H54 (cell line): Measurements from ENCODE around the gene MORN1.

ENCODE experiments used
- DNase-seq: peaks from one replicate; pipeline ENCODE4 v3.0.0; 2011; ENCODE audit warnings: low spot score, mixed read lengths; ENCODE audit not compliant: insufficient read length
- FAIRE-seq: peaks from 3 replicates; lab custom pipeline; 2011; peaks lifted over from hg19 to GRCh38; lab: Jason Lieb, UNC
- POLR2A ChIP-seq: IDR thresholded peaks from 2 replicates; pipeline ENCODE4 v1.6.1; 2011; ENCODE audit warnings: low read depth, mild to moderate bottlenecking, low read length

Gene MORN1

DNA sequence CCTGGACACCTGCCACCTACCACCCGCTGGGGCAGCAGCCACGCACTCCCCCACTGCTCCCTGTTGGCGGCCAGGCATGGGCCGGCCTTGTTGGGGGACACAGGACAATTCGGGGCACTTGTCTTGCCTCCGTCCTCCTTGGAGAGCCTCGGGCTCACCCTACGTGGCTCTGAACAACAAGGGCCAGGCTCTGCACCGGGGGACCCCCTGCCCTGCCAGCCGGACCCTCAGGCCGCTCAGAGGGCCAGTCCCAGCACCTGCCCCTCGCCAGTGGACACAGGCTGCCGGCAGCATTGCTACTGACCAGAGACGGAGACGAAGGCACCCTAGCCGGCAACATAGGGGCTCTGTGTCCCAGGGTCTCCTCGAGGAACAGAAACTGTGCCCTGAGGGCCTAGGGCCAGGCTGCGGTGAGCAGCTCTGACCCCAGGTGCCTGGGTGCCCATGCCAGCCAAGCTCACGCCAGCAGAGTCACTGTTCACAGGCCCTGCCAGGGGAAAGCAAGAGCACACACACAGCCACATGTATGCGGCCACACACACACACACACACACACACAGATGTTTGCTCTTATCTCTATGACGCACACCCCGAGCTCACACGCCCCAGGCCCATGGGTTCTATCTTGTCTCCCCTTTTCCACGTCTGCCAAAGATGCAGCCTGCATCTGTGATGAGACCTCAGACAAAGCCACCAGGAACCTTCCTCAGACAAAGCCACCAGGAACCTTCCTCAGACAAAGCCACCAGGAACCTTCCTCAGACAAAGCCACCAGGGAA lies 45.9 kb downstream of the MORN1 start:
- no peak for DNase-seq
- no peak for FAIRE-seq
- TF ChIP-seq POLR2A, result no peak

DNA sequence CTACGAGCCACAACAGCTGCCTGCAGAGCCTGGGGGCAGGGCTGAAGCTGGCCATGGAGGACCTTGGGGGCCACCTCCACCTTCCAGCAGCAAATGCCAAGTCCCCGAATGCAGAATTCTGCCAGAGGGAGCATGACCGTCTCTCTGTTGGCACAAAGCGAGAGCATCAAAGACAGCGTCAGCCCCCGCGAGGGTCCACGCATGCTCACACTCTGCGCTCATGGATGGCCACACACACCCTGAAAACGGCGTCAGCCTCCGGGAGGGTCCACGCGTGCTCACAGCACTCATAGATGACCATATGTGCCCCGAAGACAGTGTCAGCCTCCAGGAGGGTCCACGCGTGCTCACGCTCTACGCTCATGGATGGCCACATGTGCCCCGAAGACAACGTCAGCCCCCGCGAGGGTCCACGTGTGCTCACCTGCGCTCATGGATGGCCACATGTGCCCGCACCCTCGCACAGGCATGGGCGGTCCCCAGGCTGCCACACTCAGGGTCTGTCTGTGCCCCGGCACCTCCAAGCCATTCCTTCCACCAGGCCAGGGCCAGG lies 46.5 kb downstream of the MORN1 start:
- no peak for TF ChIP-seq POLR2A
- no peak for FAIRE-seq

DNA sequence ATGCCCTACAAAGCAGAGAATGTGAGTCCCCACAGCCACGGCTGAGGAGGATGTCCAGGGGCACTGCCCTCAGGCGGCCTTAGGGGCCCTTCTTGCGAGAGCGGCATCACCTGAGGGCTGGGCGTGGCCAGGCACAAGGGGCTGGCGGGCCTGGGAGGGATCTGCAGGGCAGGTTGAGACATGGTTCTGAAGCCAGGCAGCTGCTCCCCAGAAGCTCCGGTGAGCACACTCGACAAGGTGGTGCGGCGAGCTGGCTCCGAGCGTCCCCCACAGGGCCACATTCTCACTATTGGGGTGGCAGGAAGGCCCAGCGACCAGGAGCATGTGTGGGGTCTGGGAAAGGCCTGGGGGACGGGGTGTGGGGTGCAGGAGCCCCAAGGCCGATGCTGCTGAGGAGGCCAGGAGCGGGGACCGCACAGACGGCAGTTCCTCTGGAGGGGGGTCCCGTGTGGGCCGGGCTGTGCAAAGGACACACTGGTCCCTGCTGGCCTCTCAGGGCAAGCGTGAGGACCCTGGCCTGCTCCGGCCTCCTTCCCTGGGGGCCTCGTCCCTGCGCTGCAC lies 47.2 kb downstream of the MORN1 start:
- TF ChIP-seq POLR2A, result no peak
- DNase-seq, result no peak
- no peak for FAIRE-seq

More for the DNA sequence above, 46.5 kb downstream of the MORN1 start:
- DNase-seq, result no peak

DNA sequence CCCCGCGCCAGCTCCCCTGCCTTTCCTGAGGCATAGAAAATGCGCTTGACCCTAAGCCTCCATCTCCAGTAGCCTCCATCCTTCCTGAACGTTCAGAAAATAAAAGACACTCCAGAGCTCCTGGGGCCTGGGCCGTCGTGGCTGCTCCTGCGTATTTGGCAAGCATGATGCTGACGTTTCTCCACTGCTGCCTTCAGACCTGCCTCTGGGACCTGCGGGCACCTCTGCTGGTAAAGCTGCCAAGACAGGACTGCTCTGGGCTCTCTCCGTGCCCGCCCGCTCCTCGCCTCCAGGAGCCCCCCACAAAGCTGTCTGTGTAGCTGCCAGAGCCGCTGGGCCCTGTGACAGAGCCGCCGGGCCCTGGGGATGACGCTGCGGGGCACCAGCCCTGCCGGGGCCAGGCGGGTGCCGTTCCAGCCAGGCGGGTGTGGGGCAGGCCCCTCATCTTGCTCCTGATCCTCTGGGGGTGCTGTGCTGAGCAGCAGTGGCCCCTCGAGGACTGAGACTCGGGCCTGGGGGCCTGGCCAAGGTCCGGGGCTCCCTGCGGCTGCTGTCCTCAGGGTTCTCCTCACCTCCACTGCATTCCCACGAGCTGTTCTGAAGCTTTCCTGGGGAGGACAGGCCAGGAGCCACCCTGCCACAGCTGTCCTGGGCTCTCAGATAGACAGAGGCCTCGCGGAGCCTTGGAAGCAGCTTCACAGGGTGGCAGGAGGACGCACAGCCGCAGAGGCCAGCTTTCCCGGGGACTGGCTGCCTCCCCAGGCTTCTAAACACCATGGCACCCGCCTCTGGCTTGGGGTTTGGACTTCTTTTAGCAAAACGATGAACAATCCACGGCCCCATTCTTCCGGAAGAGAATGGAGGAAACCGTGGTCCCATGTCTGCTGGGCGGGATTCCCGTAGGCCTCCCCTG lies 48.1 kb downstream of the MORN1 start:
- TF ChIP-seq POLR2A, result no peak
- DNase-seq (no peak), FAIRE-seq (no peak)

DNA sequence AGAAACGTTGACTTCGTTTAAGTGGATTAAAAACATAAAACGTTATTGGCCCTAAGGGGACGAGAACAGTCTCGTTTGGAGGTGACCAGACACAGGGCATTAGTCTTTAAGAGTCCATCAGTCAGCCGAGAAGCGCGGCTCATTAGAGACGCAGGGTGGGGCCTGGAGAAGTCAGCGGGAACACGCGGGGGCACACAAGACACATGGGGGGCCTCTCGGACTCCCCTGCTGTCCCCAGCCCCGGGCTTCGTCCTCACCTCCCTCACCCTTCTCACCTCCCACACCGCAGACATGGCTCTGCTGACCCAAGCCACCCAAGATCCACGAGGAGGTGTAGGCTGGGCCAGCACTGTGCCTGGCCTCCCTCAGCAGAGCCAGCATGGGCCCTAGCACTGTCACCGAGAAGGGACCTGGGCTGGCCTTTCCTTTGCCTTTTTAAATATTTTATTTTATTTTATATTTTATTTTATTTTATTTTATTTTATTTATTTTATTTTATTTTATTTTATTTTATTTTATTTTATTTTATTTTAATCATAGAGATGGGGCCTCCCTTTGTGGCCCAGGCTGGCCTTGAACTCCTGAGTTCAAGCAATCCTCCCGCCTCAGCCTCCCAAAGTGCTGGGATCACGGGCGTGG lies 48.9 kb downstream of the MORN1 start:
- DNase-seq (no peak), FAIRE-seq (no peak)
- no peak for TF ChIP-seq POLR2A

DNA sequence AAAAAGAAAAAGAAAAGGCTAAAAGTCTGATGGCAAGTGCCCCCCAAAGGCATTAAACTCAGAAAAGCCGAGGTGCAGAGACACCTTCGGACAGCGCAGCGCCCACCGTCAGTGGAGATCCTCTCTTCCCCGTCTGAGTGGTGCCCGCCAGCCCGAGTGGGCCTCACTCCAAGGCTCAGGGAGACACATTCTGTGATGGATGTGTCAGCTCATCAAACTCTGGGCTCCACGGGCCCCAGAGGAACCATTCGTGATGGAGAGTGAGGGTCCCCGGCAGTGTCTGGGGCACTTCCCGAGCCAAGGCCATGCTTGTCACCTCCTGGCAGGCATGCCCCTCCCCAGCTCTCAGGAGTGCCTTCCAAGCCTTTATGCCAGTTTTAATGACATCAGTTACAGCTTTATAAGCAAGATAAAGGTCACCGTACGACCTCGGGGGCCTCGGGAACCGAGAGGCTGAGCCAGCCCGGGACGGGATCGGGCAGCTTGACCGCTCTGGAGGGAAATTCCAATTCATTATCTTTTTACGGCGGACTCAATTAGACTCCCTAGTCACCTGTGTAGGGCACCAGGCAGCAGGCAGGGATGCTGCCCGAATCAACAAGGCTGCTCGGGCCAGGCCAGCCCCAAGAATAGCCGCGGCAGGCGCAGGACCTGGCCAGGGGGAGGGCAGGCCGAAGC lies 49.5 kb downstream of the MORN1 start:
- FAIRE-seq (no peak), DNase-seq (no peak)
- TF ChIP-seq POLR2A, result no peak

DNA sequence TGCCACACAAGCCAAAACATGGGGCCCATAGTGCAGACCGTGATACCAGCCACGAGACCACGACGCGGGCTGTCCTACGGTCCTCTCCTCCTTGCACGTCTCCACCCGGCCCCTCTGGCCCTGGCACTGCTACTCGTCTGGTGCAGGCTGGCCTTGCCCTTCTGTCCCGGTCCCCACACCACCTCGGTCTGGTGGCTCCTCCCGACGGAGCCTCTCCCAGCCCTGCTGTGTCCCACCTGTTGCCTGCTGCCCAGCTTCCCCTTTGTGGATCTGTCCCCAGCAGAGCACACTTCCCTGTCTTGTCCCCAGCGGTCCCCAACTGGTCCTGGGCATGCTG lies 50.5 kb downstream of the MORN1 start:
- DNase-seq, result no peak
- TF ChIP-seq POLR2A, result no peak
- no peak for FAIRE-seq

DNA sequence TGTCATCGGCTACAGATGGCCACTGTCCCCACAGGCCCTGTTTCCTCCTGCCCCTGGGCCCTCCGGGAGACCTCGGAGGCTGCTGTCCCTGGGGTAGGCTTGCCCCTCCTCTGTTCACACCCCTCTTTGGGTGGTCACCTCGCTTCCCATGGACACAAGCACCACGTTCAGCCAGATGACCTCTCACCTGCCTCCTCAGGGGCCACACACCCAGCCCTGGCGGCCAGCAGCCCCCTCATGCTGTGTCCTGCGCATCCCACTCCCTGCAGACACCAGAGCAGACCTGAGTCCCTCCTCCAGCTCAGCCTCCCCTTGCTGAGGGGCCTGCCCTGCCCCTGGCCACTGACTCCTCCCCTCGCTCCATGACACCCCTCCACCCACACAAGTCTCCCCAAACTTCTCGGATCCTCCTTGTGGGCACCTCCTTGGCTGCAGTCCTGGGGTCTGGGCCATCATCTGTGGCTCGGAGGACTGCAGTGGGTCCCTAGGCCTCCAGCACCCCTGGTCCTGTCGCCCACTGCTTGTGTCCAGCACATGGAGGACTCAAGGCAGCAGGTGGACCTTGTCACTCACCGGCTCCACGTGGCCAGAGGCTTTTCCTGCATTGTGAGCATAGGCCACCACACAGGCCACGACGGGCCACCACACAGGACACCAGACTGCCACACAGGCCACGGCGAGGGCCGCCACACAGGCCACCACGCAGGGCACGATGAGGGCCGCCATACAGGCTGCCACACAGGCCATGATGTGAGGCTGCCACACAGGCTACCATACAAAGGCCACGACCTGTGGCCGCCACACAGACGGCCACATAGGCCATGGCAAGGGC lies 51.1 kb downstream of the MORN1 start:
- no peak for DNase-seq
- FAIRE-seq, result no peak
- TF ChIP-seq POLR2A, result no peak

DNA sequence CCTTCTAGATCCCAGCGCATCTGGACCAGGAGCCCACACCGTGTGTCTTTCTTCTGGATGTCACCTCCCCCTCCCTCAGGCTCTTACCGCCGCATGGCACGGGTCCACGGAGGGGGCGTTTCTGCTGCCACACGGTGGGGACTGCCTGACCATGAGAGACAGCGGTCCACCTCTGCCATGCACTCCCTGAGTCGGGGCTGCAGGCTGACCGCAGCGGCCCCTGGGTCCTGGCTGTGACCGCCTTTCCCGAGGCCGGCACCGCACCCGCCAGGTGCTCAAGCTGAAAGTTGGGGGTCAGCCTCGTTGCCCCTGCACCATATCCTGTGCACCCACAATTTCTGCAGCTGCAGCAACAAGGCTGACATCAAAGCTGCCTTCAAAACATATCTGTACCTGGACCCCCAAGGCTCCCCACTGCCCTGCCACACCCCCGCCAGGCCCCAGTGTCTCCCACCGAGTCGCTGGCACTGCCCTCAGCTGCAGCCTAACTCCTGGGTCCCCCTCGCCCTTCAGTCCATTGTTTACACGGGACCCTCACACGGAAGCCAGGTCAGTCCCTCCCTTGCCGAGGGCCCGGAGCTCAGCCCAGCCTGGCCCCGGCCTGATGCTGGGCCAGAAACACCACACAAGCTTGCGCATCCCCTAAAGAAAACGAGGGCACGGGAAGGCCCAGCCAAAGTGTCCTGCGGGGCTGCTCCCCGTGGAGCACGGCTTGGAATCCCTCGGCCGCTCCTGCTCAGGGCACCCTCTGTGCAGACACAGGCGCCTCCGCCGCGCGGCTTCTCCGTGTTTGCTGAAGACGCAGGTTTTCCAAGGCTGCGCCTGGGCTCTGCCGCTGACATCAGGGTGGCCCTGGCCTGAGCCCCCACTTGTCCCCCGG lies 51.9 kb downstream of the MORN1 start:
- no peak for TF ChIP-seq POLR2A
- FAIRE-seq, result no peak
- no peak for DNase-seq

DNA sequence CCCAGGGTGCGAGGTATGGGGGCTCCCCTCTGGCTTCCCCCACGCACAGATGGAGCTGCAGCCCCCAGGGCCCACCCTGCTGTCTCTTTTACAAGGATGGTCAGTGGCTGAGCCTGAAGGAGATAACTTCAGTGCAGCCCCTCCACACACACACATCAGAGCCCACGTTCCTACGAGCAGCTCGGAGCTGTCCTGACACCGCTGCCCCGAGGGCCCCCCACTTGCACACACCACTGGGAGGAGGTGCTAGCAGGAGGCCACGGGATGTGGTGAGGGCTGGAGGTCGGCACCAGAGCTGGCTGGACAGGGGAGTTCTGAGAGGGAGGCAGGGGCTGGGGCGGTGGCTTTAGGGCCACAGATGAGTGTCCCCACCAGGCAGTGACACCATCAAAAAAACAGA lies 53.9 kb downstream of the MORN1 start:
- no peak for FAIRE-seq
- TF ChIP-seq POLR2A, result no peak

DNA sequence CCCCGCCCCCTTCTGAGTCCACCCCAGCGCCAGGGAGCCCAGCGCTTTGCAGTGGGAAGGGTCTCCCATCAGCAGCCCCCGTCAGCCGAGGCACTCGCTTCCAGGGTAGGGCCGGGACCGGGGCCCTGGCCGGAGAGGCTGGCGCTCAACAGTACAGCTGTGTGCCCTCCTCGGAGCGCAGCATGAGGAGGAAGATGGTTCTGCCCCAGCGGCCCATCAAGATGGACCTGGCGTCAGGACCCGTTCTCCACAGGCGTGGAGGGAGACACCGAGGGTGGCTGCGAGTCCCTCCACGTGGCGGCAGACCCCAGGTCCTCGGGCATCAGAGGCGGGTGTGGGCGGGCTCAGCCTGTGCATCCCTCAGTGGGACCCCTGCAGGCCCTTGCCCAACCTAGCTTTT lies 54.3 kb downstream of the MORN1 start:
- no peak for TF ChIP-seq POLR2A
- DNase-seq, result no peak
- FAIRE-seq, result no peak

More for the DNA sequence above, 53.9 kb downstream of the MORN1 start:
- no peak for DNase-seq
